ENCODE data around the gene SRRM1.

SRRM1 gene, protein sequence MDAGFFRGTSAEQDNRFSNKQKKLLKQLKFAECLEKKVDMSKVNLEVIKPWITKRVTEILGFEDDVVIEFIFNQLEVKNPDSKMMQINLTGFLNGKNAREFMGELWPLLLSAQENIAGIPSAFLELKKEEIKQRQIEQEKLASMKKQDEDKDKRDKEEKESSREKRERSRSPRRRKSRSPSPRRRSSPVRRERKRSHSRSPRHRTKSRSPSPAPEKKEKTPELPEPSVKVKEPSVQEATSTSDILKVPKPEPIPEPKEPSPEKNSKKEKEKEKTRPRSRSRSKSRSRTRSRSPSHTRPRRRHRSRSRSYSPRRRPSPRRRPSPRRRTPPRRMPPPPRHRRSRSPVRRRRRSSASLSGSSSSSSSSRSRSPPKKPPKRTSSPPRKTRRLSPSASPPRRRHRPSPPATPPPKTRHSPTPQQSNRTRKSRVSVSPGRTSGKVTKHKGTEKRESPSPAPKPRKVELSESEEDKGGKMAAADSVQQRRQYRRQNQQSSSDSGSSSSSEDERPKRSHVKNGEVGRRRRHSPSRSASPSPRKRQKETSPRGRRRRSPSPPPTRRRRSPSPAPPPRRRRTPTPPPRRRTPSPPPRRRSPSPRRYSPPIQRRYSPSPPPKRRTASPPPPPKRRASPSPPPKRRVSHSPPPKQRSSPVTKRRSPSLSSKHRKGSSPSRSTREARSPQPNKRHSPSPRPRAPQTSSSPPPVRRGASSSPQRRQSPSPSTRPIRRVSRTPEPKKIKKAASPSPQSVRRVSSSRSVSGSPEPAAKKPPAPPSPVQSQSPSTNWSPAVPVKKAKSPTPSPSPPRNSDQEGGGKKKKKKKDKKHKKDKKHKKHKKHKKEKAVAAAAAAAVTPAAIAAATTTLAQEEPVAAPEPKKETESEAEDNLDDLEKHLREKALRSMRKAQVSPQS
- long read RNA-seq, transcript SRRM1-205 (4 exons, 2,624 nt), result major isoform, 31 of 217 reads
- long read RNA-seq, transcript SRRM1-212 (17 exons, 2,671 nt), result minor isoform, 11 of 217 reads
- long read RNA-seq, transcript SRRM1-206 (4 exons, 799 nt), result minor isoform, 6 of 217 reads
- long read RNA-seq, partial matches to known transcripts, result 124 of 217 reads
- long read RNA-seq, other reads (novel, unspliced or antisense), result 43 of 217 reads

GRCh38 chr1:24642481-24643362, at the start of gene SRRM1:
SRRM1 (plus strand) TSS chr1:24643302; CDS start chr1:24643327, 25 bp downstream.
- peak within 1 kb of the TSS; percentile 94 for H3K27ac ChIP-seq (replicated peaks)
- peak within 1 kb of the TSS; percentile 89 for H3K4me3 ChIP-seq (replicated peaks; ENCODE audit: insufficient read depth, low read length)
- no peaks in the 10 kb centered on the region for H3K27me3 ChIP-seq (ENCODE audit: insufficient read depth, poor library complexity, severe bottlenecking)
- peak; percentile 100 for DNase-seq (ENCODE audit: low read depth in 1 of 2, low spot score in 1 of 2)
- no peak for TF ChIP-seq GABPA (IDR thresholded peaks at IDR 0.05; ENCODE audit: low read depth)
- no peak for TF ChIP-seq REST (IDR thresholded peaks at IDR 0.05; ENCODE audit: insufficient replicate concordance, low read depth)
- TF ChIP-seq, protein P1, sequence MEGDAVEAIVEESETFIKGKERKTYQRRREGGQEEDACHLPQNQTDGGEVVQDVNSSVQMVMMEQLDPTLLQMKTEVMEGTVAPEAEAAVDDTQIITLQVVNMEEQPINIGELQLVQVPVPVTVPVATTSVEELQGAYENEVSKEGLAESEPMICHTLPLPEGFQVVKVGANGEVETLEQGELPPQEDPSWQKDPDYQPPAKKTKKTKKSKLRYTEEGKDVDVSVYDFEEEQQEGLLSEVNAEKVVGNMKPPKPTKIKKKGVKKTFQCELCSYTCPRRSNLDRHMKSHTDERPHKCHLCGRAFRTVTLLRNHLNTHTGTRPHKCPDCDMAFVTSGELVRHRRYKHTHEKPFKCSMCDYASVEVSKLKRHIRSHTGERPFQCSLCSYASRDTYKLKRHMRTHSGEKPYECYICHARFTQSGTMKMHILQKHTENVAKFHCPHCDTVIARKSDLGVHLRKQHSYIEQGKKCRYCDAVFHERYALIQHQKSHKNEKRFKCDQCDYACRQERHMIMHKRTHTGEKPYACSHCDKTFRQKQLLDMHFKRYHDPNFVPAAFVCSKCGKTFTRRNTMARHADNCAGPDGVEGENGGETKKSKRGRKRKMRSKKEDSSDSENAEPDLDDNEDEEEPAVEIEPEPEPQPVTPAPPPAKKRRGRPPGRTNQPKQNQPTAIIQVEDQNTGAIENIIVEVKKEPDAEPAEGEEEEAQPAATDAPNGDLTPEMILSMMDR (IDR thresholded peaks at IDR 0.05; ENCODE audit: insufficient read depth, low read length), result no peak
- peak; percentile 34; the same call in 1 of the 2 replicates for TF ChIP-seq SPI1 (IDR thresholded peaks at IDR 0.05; ENCODE audit: borderline replicate concordance, low read depth)
- peak; percentile 94 for TF ChIP-seq POLR2AphosphoS5 (IDR thresholded peaks at IDR 0.05; ENCODE audit: low read depth)

DNA sequence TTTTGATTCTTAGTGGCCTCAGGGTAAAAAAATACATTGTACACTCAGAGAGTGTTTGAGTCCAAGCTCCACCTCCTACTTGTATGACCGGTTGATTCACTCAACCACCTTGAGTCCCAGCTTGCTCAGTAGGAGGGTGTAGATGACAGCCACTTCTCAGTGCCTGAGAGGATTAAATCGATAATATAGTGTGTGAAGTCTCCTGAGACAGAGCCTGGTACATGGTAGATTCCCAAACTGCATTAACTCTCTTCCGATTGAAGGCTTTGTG, 48.8 kb upstream of the SRRM1 start:
- Histone ChIP-seq H3K27me3 (ENCODE audit: insufficient read depth, poor library complexity, severe bottlenecking) (peaks cover 2% of the 10 kb centered on the region), H3K4me3 (replicated peaks; ENCODE audit: insufficient read depth, low read length) (no peak overlapping the region), H3K27ac (replicated peaks) (no peak overlapping the region)
- no peak for DNase-seq (ENCODE audit: low read depth in 1 of 2, low spot score in 1 of 2)
- no peak for TF ChIP-seq GABPA (IDR thresholded peaks at IDR 0.05; ENCODE audit: low read depth)
- TF ChIP-seq POLR2AphosphoS5 (IDR thresholded peaks at IDR 0.05; ENCODE audit: low read depth), result no peak
- TF ChIP-seq, protein P1 (IDR thresholded peaks at IDR 0.05; ENCODE audit: insufficient read depth, low read length), result no peak

DNA sequence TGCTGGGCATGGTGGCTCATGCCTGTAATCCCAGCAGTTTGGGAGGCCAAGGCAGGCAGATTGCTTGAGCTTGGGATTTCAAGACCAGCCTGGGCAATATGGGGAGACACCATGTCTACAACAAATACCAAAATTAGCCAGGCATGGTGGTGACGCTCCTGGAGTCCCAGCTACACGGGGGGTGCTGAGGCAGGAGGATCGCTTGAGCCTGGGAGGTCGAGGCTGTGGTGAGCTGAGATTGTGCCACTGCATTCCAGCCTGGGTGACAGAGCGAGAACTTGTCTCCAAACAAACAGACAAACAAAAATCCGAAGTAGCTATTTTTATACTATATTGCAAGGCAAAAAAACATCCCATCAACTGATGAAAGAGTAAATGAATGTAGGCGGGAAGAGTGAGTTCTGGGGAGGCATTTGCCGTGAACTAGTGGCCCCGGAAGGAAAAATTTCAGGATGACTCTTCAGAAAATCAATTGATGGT, 46.7 kb upstream of the SRRM1 start:
- Histone ChIP-seq H3K27me3 (ENCODE audit: insufficient read depth, poor library complexity, severe bottlenecking) (peaks cover 2% of the 10 kb centered on the region), H3K27ac (replicated peaks) (no peak overlapping the region), H3K4me3 (replicated peaks; ENCODE audit: insufficient read depth, low read length) (no peak overlapping the region)
- no peak for DNase-seq (ENCODE audit: low read depth in 1 of 2, low spot score in 1 of 2)
- TF ChIP-seq GABPA (IDR thresholded peaks at IDR 0.05; ENCODE audit: low read depth), result no peak
- no peak for TF ChIP-seq REST (IDR thresholded peaks at IDR 0.05; ENCODE audit: insufficient replicate concordance, low read depth)
- TF ChIP-seq SPI1 (IDR thresholded peaks at IDR 0.05; ENCODE audit: borderline replicate concordance, low read depth), result no peak
- no peak for TF ChIP-seq POLR2AphosphoS5 (IDR thresholded peaks at IDR 0.05; ENCODE audit: low read depth)
- TF ChIP-seq, protein P1 (IDR thresholded peaks at IDR 0.05; ENCODE audit: insufficient read depth, low read length), result no peak

All from HL-60 (cell line).